ENCODE data around the gene BTG2. TPM values are rescaled to one million over a fixed set of nuclear protein-coding genes. Genes with fewer than 3 reads are reported as not detected.

BTG2 gene, protein sequence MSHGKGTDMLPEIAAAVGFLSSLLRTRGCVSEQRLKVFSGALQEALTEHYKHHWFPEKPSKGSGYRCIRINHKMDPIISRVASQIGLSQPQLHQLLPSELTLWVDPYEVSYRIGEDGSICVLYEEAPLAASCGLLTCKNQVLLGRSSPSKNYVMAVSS
- total RNA-seq, result 22.7 and 24.4 TPM in 2 replicates

DNA sequence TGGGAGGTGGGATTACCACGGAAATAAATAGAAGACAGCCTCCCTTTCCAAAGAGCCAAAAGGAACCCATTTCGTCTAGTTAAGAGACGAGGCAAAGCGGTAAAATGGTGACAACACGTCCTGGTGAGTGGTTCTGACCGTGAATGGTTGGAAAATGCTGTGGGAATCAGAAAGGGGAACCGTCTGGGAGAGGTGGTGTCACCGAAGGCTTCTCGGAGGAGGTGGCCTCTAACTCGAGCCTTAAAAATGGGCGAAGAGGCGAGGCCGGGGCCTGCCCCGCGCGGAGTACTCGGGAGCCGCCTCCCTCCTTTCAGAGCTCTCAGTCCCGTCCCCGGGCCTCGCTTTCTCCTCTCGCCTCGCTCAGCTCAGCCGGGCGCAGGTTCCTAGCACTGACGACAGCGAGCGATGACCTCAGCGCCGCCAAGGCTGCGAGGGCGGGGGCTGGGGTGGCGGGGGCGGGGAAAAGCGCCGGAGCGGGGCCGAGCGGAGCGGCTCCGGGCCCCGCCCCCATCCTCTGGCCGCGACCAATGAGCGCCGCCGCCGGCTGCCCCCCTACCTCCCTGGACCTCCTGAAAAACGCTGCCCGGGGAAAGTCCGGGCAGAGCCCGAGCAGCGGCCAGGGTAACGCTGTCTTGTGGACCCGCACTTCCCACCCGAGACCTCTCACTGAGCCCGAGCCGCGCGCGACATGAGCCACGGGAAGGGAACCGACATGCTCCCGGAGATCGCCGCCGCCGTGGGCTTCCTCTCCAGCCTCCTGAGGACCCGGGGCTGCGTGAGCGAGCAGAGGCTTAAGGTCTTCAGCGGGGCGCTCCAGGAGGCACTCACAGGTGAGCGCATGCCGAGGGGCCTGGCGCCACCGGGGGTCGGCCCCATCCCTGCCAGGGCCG lies at the start of gene BTG2:
BTG2 (plus strand) TSS at position 601 of the 890 bp plus-strand sequence; CDS start at position 689, 88 bp downstream.

DNA sequence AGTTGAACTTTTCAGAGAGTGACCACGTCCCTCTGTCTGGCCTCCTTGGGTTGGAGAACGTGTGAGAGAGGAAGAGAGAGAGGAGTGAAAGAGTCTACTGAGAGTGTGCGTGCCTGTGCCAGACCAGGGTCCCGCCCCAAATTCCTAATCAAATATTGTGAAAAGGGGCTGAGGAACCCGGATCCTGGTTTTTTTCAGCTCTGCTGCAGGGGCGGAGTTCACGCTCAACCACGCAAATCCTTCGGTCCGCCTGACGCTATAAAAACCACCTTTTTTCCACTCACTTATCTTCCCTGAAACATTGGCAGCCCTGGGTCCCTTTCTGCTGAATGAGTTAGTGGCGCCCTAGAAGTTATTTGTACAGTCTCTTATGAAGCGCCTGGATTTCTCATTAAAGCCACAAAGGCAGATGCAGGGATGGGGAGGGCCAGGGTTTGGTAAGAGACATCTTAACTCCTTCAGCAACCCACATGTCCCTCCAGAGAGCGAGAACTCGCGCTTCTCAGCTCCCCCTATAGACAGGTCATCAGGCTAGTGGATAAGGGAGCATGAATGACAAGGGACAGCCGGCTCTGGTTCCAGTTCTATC lies 45.8 kb downstream of the BTG2 start, which contains the start of gene FMOD:
FMOD (minus strand) TSS at position 86 of the 589 bp plus-strand sequence. CDS start 2,852 bp downstream, outside the sequence.

Other genes with a start within 250 kb of the BTG2 start
- gene MYOG, start 219.5 kb upstream of the BTG2 start, total RNA-seq, result not detected in 2 replicates
- not detected in 2 replicates for gene ADORA1, start 177.8 kb upstream of the BTG2 start, total RNA-seq
- gene MYBPH, start 129.7 kb upstream of the BTG2 start, total RNA-seq, result not detected in 2 replicates
- 0.54 and 23.8 TPM in 2 replicates for gene CHI3L1, start 118.8 kb upstream of the BTG2 start, total RNA-seq
- gene CHIT1, start 75.8 kb upstream of the BTG2 start, total RNA-seq, result not detected in 2 replicates
- gene FMOD, start 45.6 kb downstream of the BTG2 start, total RNA-seq, result 16.1 and 39.9 TPM in 2 replicates
- gene PRELP, start 170.3 kb downstream of the BTG2 start, total RNA-seq, result 0.18 and 0.65 TPM in 2 replicates
- not detected in 2 replicates for gene OPTC, start 188.6 kb downstream of the BTG2 start, total RNA-seq